HG03095 (cell line): ENCODE data around the gene PI4KA.
"Not testable (repeated sequence)": the region's sequence is repeated elsewhere in the genome, so short reads cannot be mapped to it uniquely, and the experiment has no call there.

ENCODE experiments used
- ATAC-seq: cut with Tn5 transposase; IDR thresholded peaks from one replicate; pipeline ENCODE4 v1.9.1; 2021; ENCODE audit warnings: moderate library complexity; ENCODE audit not compliant: unreplicated experiment

Gene PI4KA

DNA sequence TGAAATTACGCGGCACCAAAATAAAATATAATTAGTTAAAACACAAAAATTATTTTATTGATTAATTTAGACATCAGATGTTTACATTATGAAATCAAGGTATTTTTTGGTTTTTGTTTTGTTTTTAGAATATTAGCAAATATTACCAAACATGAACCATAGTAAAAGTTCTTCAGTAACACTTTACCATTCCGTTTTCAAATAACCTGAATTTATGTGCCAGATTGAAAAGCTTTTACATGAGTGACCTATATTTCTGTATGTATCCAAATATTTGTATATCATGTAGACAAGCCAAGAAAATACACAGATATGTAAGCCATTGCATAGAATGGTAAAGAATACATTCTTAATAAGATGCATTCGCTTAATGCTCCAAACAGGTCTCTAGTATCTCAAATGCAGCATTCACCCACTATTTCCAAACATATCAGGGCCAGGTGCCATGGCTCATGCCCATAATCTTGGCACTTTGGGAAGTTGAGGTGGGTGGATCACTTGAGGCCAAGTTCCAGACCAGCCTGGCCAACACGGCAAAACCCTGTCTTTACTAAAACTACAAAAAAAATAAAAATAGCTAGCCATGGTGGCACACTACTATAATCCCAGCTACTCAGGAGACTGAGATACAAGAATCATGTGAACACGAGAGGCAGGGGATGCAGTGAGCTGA is 187.1 kb downstream of the PI4KA start:
- no peak for ATAC-seq

DNA sequence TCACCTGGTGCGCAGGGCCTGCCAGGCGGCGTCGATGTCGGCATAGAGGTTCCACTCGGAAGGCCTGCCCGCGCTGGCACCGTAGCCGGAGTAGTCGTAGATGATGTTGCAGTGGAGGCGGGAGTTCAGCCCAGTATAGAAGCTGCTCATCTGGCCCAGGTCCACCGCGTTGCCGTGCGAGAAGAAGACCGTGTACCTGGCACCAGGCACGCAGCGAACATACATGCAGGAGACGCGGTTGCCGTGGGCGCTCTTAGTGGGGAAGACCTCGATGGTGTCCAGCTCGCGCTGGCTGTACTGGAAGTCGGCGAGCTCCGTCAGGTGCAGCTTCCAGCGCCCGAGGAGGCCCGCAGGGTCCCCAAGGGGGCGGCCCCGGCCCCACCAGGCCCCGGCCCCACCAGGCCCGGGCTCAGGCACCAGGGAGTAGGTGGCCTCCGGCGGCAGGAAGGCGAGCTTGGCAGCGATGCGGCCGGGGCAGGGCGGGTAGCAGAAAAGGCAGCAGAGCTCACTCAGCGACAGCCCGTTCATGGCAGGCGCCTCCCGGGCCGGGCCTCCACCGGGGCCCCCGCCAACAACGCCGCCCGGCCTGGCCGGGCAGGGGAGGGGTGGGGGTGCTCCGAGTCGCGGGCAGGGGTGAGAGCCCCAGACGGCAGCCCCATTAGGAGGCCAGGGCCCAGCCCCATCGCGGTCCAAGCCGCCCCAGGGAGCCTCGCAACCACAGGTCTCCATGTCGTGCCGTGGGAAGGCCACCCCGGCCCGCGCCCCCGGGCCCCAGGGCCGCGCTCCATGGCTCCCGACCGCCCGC is 188.0 kb downstream of the PI4KA start:
- ATAC-seq = not testable (repeated sequence)

DNA sequence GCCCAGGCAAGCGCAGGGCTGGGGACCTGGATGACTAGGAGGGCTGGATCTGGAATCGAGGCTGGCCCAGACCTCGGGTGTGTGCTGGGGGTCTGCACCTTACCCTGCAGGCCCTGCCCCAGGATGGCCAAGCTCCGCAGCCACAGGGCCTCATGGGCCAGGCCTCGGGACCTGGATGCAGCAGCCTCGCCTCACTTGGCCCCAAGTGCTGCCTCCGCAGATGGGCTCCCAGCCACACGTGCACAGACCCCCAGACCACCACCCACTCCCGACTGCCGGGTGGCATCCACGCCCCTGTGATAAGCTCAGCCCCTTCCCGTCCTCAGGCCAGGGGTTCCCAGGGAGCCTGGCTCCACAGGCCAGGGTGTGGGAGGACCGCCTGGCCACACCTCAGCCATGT is 188.7 kb downstream of the PI4KA start:
- not testable (repeated sequence) for ATAC-seq

DNA sequence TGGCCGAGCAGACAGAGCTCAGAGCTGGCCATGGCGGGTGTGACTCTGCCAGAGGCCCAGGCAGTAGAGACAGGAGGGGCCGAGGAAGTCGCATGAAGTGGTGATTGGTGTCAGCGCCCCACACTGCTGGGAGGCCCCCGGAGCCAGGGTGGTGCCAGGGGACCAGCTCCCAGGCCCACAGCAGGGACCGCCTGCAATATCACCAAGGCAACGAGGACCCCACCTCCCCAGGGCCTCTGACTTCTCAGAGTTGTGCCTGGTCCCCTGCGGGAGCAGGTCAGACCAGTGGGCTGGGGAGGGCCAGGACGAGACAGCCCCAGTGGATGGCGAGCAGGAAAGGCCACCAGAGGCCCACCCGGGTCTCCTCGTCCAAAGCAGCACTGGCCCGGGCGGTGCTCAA is 189.1 kb downstream of the PI4KA start:
- not testable (repeated sequence) for ATAC-seq

DNA sequence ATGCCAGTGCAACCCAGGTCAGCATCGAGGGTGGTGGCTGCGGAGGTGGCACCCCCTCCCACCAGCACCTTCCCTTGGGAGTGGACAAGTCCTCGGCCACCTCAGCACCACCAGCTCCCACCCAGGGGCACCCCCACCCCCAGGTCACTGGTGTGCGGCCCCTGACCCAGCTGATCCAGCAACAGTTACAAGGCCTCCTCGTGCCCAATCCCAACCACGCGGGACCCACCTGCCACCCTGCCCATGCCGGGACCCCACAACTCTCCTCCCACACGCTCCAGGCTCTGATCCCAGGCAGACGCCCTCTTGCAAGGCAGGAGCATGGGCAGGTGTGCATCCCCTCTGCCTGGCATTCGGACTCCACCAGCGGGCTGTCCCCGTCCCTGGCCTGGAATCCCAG is 189.8 kb downstream of the PI4KA start:
- ATAC-seq = not testable (repeated sequence)

DNA sequence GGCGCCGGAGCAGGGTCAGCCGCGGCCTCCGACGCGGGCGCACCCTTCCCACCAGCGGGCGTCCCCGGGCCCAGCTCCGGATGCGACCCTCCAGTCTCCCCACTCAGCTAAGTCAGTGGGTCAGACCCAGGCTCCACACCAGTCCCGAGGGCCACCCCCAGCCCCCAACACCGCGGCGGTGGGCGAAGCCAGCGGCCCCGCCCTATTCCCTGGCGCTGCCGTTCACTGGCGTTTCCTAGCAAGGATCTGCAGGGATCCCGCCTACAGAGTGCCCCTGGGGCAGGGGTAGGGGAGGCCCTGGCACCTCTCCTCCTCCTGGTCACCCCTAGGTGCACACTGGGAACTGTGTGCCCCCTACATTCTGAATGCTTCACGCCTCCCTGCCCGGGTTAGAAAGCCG is 190.4 kb downstream of the PI4KA start:
- ATAC-seq = not testable (repeated sequence)

DNA sequence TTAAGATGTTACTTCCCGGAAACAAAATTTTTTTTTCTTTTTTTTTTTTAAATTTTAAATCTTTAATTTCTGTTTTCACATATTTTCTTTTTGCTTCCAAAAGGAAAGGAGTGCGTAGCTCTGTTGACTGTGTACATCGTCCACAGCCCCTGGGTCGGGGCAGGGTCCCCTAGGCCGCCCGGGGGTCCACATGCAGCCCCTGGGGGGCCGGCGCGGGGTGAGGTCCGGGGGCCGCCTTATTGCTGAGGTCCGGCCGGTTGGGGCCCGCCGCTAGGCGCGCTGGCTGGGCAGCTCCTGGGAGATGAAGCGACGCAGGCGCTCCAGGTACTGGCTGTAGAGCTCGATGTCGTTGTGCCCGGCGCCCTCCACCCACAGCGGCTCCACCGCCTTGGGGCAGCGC is 191.1 kb downstream of the PI4KA start:
- ATAC-seq = not testable (repeated sequence)

DNA sequence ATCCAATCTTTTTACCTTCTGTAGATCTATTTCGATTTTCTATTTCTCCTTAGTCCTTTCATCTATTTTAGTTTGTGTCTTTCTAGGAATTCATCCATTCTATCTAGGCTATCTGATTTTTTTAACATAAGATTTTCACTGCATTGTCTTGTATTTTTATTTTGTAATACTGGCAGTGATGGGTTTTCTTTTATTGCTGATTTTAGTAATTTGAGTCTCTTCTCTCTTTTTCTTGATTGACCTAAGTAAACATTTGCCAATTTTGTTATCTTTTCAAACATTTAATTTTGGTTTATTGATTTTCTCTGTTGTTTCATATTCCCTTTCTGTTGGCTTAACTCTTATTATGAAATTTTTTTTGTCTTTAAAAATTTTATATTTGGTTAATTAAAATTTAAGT is 192.1 kb downstream of the PI4KA start:
- no peak for ATAC-seq

DNA sequence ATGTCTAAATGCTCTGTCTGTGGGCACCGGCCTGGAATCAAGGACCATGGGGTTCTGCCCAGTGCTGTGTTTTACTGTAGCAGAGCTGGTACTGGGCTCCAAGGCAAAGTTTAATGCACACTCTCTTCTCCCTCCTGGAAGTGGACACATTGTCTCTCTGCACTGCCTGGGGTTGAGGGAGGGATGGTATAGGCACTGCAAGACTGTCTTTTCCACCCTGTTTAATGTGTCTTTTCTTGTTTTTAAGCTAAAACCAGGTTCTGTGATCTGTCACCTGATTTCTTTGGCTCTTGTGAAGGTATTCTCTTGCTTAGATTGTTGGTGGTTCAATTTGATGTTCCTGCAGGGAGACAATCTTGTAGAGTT is 194.0 kb downstream of the PI4KA start:
- no peak for ATAC-seq

DNA sequence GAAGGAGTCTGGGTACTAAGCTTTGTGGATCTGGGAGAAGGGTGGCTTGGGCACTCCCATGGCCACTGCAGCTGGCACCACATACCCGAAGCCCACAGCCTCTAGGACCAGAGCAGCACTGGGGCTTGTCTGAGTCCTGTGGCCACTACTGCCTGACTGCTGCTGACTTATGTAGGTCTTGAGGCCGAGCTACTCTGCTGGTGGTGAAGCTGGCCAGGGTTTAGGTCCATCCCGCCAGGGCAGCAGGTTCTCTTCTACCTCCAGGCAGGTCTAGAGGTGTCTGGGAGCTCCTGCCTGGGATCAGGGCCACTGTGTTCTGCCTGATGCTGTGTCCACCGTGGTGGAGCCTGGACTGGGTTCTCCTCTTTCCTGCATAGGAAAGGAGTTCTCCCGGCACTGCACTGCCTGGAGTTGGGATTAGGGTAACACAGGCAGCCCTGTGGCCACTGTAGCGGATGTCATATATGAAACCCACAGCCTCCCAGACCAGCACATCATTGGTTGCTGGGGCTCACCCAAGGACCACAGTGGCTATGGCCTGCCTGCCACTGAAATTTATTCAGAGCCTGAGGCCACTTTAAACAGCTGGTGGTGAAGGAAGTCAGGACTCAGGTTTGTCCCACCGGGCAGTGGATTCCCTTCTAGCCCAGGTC is 194.5 kb downstream of the PI4KA start:
- ATAC-seq = no peak

DNA sequence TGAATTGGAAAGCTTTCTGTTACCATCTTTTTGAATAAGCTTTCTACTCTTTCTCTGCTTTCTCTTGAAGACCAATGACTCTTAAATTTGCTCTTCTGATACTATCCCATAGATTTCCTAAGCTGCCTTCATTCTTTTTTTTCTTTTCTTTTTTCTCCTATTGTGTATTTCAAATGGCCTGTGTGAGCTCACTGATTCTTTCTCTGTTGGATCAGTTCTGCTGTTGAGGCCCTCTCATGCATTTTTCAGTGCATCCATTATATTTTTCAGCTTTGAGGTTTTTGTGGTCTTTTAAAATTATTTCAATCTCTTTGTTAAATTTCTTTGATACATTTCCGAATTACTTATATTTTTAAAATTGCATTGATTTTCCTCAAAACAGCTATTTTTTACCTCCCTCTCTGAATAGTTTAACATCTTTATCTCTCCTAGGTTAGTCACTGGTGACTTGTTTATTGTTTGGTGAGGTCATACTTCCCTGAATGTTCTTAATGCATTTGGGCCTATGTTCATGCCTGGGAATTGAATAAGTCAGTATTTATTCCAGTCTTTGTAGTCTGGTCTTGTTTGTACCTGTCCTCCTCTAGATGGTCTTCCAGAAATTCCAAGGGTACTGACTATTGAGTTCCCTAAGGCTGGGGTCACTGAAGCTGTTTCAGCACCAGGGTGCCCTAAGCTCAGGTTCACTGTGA is 195.3 kb downstream of the PI4KA start:
- no peak for ATAC-seq

DNA sequence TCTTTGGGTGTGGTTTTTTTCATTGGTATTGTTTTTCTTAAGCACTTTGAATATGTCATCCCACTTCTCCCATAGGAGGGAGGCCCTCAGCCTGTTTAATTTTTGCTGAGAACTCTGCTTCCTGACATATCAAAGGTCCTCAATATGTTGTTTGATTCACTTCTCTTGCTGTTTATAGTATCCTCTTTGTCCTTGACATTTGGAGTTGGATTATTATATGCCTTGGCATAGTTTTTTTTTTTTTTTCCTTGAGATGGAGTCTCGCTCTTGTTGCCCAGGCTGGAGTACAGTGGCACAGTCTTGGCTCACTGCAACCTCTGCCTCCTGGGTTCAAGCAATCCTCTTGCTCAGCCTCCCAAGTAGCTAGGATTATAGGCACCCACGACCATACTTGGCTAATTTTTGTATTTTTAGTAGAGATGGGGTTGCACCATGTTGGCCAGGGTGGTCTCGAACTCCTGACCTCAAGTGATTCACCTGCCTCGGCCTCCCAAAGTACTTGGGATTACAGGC is 196.0 kb downstream of the PI4KA start:
- not testable (repeated sequence) for ATAC-seq

DNA sequence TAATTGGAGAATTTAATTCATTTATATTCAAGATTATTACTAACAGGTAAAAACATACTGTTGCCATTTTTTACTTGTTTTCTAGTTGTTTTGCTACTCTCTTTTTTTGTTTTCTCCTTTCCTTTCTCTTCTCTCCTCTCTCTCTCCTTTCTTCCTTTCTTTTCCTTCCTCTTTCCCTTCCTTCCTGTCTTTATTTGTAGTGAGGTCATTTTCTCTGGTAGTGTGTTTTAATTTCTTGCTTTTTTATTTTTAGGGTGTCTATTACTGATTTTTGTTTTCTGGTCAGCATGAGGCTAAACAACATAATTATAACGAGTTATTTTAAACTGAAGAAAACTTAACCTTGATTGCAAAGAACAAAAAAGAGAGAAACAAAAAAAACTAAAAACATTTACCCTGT is 197.1 kb downstream of the PI4KA start:
- no peak for ATAC-seq

DNA sequence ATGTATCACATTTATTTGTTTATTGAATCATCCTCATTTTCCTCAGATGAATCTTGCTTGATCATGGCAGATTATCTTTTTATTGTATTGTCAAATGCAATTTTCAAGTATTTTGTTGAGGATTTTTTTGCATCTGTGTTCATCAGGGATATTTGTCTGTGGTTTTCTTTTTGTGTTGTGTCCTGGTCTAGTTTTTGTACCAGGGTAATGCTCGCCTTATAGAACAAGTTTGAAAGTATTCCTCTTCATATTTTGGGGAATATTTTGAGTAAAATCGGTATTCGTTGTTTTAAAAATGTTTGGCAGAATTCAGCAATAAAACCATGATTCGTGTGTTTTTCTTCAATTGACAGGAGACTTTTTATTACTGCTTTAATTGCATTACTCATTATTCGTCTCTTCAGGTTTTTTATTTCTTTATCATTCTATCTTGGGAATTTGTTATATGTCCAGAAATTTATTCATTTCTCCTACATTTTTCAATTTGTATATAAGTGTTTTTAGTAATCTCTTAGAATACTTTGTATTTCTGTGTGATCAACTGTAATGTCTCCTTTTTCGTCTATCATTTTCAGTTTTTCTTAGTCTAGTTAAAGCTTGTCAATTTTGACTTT is 198.1 kb downstream of the PI4KA start:
- ATAC-seq = no peak

DNA sequence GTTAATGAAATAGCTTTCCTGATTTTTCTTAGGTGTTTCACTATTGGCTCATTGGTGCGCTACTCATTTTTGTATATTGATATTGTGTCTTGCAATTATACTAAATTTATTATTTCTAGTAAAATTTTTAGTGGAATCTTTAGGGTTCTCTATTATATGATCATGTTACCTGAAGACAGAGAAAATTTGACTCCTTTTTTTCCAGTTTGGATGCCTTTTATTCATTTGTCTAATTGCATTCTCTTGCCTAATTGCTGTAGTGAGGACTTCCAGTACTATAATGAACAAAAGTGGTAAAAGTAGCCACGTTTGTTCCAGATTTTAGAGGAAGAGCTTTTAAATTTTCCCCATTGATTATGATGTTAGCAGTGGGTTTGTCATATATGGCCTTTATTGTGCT is 198.7 kb downstream of the PI4KA start:
- no peak for ATAC-seq

DNA sequence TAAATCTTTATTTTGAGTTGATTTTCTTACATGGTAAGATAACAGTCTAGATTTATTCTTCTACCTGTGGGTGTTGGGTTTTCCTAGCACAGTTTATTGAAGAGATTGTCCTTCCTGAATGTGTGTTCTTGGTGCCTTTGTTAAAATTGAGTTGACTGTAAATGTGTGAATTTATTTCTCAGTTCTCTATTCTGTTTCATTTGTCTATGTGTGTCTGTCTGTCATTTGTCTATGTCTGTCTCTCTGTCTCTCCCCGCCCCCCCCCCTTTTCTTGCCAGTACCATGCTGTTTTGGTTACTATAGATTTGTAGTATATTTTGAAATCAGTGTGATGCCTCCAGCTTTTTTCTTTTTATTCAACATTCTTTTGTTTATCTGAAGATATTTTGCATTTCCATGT is 199.4 kb downstream of the PI4KA start:
- ATAC-seq = no peak

DNA sequence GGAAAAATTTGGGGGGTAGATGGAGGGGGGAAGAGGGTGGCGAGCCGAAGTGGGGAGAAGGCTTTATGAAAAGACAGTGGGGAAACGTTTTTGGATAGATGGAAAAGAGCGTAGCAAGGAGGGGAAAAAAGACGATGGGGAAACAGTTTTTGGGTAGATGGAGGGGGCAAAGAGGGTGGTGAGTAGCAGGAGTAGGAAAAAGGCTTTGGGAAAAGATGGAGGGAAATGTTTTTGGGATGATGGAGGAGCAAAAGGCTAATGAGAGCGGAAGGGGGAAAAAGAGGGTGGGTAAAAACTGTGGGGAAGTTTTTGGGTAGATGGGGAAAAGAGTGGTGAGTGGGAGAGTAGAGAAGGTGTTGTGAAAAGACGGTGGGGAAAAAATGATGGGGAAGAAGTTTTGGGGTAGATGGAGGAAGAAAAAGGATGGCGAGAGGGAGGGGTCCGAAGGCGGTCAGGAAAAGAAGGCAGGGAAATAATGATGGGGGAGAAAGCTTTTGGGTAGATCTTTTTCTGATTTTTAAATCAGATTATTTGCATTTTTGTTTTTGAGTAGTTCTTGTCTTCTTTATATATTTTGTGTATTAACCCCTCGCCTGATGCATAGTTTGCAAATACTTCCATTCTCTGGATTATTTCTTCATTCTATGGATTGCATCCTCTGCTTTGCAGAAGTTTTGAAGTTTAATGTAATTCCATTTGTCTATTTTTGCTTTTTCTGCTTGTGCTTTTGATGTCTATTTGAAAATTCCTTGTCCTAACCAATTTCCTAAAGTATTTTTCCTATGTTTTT is 200.0 kb downstream of the PI4KA start:
- no peak for ATAC-seq

DNA sequence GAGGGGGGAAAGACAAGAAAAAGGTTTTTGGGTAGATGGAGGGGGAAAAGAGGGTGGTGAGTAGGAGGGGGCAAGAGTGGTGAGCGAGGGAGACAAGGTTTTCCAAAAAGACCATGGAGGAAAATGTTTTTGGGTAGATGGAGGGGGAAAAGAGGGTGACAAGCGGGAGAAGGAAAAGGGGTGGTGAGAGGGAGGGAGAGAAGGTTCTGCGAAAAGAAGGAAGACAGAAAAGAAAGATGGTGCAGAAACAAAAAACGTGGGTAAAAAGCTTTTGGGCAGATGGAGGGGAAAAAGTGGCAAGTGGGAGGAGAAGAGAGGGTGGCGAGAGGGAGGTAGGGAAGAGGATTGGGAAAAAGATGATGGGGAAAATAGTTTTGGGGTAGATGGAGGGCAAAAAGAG is 200.6 kb downstream of the PI4KA start:
- no peak for ATAC-seq
